Globus pallidus (tissue), 1 donor: Measurements from ENCODE around the gene OSM.

Experiments used
- DNase-seq: peaks from one replicate; pipeline ENCODE4 v3.0.0-alpha.2; 2015; ENCODE audit warnings: low spot score

The OSM gene

DNA sequence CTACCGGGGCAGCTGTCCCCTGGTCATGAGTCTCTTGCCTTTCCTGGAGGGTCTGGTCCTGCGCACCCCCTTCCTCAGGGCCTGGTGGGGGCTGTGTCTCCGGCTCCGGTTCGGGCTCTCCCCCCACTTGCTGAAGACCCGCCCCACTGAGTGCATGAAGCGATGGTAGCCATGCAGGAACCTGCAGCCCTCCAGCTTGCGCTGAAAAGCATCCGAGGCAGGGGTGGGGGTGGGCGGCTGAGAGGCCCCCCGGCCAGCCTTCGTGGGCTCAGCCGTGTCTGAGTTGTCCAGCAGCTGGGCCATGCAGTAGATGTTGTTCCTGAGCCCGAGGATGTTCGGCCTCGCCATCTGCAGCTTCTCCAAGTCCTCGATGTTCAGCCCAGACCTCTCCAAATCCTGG lies 2.8 kb downstream of the OSM start:
- DNase-seq = no peak

DNA sequence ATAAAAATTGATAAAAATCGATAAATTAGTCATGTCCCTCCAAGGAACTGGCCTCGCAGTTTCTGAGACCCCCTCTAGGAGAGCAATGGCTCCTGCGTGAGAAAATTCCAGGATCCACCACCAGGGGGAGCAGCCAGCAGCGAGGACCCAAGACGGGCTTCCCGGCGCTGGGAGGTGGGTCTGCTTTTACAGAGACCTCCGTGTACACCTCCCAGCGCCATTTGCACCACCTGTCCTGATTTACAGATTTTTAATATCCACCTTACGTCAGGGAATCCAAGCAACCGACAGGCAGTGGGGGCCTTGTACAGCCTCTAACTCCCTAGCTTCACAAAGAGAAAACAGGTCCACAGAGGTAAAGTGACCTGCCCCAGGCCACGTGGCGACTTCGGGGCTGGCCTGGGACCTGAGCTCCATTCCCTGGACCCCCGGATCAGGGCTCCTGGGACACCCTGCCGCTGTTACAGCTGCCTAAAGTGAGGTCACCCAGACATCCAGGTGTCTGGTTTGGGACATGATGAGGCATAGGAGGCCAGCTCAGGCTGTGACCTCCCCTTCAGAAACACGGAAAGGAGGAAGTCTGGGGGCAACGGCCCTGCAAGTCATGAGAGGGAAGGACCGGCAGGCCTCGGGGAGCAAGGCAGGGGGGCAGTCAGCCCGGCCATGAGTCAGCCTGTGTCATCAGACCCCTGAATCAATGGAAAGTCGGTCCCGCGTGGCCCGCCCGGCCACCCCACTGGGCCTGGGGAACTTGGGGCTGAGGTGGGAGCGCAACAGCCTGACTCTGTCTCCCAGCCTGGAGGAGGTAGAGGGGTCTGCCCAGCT lies 3.5 kb downstream of the OSM start:
- DNase-seq = peak; percentile 51

DNA sequence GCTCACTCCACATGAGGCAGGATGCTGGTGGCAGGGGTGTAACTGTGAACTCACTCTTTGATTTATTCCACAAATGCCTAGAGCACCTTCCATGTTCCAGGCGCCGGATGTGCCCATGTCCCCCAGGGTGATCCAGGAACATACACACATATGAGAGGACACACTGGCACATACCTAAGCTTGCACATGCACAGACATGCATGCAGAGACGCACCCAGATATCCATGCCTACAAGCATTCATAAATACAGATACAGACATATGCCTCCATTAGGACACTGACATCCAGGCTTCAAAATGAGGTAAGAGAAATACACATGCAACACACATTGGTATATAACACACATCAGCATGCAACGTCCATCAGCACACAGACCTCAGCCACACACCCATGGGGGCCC lies 4.5 kb downstream of the OSM start:
- no peak for DNase-seq

DNA sequence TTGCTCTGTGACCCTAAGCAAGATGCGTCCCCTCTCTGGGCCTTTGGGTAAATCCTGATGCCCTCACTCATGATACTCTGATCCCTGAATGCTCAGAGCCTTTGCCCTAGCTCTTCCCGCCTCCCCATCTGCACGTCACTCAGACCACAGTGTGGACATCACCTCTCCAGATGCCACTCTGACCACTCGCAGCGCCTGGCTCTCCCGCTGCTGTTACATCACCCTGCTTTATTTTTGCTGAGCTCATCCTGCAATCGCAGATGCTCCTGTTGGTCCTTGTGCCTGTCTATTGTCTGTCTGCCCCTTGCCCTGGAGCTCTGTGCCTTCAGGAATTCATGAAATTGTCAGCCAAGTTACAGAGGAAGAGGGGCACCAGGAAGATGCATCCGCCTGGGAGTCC lies 5.5 kb downstream of the OSM start:
- no peak for DNase-seq

DNA sequence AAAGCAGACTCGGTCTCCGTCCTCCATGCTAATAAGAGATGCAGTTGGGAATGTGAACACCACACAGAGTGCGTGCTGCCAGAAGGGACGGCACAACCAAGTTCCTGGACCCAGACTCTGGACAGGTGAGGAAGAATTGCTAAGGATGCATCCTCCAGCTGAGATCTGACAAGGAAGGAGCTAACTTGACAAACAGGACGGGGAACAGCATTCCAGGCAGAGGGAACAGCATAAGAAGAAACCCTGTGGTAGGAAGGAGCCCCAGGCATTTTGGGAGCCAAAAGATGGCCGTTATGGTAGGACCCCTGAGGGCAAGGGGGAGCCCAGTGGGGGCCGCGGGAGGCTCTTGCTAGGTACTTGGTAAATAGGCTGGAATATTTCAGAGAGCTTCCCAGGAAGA lies 6.0 kb downstream of the OSM start:
- DNase-seq = no peak

DNA sequence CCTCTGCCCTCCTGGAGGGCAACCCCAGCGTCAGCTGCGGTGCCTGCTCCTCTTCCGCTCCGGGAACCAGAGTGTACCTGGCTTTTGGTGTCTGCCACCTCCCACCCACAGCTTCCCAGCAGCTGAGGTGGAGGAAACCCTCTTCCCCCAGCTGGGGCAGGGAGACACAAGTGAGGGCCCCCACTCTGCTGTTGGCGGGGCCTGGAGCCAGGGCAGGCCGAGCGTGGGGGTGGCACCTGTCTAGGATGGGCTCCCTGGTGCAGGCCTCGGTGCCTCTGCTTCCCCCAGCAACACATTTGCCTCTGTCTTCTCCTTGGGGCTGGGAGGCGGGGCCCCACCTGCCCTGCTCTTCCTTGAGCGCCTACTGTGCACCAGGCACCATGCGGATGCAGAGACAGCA lies 6.4 kb downstream of the OSM start:
- no peak for DNase-seq

DNA sequence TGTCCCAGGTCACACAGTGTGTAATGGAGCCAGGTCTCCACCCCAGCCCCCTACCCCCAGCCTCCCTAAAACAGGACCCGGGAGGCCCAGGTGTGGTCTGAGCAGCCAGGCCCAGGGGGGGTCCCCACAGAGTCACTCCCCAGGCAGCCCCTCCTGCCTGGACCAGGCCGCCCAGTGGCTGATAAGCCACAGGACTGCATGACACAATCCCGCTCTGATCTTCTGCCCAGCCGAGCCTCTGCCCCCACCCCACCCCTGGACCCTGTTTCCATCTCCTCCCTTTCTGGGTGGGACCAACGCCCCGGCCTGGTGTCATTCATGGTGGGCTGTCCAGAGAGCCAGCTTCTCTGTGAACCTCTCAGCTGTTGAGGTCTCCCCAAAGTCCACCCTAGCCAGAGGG lies 12.3 kb downstream of the OSM start:
- no peak for DNase-seq

DNA sequence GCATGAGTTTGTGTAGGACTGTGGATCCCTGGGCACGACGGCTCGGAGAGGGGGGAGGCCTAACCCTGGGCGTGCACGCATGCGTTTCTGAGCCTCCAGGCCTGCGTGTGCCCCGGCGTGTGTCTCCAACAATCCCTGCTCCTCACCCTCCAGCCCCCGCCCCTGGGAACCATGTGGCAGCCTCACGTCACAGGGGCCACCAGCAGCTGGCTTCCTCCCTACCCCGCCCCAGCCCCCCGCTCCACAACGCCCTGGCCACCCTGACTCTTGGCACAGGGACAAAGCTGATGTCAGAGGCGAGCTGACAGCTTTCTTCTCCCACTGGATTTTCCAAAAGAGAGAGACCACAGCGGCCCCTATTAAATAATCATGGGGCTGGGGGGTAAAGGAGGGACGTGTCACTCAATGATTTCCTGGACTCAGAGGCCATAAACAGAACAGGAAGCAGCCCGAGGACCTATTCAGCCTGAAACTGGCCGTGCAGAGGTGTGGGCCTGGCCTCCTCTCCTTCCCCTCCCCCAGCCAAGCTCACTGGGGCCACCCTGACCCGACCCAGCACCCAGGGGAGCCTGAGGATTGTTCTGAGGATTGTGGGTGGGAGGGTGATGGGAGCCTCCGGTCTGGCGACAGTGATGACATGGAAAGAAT lies 13.3 kb downstream of the OSM start:
- peak; percentile 69 for DNase-seq

DNA sequence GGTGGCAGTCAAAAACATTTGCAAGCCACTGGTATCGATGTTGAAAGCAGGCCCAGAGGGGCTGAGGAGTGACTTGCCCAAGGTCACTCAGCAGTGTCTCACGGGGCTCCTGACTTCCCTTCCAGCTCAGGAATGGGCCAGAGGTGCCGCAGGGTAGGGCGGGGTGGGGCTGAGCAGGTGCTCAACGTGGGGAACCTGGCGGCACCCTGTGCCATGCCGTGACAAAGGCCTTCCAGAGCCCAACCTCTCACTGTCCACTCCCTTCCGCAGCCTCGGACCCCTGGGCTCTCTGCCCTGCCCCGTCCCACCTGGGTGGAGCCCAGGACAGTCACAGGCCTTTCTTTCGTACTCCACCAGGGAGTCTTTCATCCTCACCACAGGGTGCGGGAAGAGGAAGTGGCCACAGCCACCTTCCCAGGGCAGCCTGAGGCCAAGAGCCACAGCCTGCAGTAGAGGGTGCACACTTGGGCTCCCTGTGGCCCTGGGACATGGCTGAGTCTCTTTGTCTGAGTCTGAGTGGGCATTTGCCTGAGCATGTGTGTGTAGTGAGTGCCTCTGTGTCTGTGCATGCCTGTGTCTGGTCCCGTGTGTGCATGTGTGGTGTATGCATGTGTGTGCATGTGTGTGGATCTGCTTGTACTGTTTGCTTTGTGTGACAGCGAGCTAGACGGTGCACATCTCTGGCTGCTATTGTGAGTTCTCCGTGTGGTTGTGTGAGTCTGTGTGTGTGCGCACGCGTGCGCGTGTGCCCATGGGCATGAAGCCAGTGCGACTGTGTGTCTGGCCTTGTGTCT lies 14.0 kb downstream of the OSM start:
- DNase-seq = no peak

DNA sequence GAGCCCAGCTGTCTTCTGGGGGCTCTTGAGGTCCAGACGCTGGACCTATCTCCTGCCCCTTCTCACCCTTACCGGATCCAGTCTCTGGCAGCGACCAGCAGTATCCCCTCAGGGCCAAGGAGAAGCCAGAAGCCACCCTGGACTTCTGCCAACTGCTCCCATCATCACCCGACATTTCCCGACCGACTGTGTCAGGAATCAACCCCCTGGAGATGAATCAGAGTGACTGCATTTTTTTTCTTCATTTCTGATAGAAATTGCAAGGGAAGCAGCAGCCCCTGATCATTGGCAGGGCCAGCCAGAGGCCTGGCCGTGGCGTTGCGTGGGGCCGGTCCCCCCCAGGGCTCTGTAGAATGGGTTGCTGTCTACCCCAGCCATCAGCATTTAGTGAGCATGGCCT lies 14.9 kb downstream of the OSM start:
- DNase-seq = no peak

DNA sequence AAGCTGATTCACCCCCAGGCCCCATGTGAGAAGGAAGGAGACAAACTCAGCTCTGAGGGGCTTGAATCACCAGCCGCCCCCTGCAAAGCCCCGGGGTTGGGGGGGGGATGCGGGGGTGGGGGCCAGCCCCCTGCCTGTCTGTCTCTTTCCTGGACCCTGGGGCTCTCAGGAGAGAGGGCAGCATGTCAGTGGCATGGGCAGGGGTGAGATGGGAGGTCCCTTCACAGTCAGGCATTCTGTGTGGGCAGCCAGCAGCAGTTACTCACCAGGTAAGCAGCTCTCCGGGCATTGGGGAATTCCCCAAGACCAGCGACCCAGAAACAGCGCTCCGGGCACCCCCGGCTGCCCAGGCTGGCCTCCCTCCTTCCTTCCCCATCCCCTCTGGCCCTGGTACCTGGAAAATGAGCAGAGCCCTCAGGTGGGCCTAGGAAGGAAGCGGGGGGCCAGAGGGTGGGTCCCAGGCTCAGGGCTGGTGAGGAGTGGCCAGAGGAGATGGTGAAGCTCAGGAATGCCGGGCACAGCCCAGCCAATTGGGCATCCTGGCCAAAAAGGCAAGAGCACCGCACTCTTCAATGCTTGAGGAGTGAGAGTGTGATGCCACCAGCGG lies 15.9 kb downstream of the OSM start:
- no peak for DNase-seq

DNA sequence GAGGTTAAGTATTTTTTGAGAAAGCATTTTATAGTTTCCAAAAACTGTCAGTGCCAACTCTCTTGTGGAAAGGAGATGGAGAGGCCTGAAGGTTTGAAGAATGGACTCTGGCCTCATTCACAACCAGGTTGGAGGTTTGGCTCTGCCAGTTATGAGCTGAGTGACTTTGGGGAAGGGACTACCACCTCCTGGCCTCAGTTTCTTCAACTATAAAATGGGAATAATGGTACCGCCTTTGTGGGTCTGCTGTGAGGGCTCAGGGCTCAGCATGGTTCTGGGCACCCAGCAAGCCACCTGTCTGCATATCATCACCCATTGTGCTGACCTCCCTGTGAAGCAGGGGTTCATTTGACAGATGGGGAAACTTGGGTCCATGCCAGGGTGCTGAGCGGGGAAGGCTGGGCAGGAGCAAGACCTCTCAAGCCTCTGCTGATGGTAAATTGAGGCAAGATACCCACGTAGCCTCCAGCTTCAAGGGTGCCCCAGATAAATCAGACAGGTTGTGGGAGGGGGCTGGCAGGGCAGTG lies 16.5 kb downstream of the OSM start:
- no peak for DNase-seq

DNA sequence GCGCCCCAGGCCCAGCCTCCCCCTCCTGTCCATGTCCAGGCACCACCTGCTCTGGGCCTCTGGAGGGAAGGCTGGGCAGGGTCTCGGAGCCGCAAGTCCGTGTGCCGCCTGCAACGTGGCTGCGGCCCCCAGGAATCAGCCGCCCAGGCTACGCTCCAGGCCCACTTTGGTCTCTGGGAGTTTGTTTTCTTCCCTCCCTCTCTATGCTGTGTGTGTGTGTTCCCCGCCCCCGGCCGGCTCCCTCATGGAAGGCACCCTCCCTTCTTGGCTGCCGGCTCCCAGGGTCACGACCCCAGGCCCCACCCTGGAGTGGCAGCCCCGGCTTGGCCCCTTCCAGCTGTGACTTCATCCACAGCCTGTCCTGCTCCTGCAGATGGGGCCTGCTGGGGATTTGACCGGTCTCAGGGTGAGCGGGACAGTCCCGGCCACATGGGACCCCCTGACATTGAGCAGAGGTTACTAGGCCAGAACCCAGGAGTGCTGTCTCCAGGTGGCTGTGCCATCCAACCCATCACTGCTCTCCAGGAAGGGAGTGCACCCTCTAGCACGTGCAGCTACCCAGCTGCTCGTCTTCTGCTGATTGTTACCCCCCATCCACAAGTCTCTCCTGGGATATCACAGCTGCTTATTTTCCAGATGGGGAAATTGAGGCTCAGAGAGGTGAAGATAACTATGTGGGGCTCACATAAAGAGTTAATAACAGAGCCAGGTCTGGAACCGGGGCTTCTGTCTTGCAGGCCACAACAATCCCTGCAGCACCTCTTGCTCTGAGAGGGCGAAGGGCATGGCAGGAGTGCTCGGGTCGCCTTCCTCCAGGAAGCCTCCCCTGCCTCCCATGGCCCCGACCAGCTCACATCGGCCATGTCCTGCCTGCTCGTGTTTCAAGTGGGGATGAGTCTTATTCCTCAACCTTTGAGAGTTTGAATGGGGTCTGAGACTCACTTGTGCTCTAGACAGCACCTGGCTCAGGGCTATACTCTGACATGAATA lies 17.3 kb downstream of the OSM start:
- no peak for DNase-seq

DNA sequence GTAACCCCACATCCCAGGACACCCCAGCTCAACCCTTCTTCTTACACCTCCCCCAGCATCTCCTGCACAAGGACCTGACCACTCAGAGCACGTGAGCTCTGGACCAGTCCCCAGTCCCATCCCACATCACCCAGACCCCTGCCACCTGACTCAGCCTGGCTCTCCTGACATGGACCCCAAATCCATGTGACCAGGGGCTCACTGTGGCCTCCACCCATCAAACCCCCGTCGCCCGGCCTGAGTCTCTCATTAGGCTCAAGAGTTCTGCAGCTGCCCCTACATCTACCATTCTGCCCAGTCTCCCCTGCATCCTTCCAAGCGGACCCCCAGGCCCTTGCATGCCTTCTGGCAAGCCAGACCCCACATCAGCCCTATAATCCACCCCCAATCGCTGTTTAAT lies 18.2 kb downstream of the OSM start:
- DNase-seq = no peak

DNA sequence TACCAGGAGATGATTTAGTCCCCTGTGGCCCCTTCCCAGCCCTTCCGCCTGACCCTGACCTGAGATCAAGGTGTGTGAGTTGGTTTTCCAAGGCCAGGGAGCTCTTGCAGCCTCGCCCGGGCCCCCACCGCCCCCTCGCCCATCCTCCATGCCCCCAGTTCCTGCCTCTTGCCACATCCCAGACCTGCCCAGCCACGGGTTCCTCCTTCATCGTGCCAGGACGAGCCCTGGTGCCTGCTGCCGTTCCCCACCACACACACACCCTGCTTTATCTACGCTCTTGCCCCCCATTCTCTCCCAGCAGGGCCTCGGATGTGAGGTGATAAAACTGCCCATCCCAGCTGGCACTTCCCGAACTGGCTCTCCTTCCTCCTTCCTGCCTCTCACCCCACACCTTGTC lies 18.7 kb downstream of the OSM start:
- no peak for DNase-seq

DNA sequence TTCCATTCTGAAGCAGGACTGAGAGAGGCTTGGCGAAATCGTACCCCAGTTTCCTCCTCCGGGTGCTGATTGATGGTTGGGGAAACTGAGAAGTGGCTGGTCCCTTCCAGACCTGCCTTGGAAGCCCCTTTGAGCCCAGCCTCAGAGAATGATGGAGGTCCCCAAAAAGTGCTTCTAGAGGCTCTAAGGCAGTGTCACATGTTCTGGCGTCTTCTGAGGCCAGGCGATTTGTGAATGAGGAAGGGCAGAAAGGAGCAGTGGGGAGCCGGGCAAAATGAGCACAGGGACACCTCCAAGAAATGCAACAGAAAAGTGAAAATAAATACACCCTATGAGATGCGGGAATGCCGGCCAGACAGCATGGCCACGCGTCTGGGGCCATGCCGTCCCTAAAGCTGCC lies 19.1 kb downstream of the OSM start:
- no peak for DNase-seq

DNA sequence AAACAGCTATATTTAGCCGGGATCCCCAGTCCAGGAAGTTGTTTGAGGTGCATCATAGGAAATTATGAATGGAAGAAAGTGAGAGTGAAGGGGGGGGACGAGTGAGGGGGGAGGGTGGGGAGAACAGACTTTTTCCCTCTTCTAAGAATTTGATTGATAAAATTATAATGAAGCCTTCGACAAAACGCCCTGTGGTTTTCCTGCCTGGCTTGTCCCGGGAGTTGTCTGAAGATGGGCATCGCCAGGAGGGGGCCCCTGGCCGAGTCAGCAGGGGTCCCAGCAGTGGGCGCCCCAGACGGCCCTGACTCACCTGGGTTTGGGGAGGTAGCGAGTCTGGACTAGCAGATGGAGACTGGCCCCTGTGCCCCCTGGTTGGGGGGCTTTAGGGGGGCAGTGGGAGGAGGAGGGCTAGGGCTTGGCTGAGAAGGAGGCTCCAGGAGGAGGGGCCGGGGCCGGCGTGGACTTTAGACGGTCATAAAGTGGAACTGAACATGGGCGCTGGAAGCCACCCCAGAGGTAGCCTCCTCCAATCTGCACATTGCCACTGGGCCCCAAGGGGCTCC lies 19.8 kb downstream of the OSM start:
- no peak for DNase-seq

DNA sequence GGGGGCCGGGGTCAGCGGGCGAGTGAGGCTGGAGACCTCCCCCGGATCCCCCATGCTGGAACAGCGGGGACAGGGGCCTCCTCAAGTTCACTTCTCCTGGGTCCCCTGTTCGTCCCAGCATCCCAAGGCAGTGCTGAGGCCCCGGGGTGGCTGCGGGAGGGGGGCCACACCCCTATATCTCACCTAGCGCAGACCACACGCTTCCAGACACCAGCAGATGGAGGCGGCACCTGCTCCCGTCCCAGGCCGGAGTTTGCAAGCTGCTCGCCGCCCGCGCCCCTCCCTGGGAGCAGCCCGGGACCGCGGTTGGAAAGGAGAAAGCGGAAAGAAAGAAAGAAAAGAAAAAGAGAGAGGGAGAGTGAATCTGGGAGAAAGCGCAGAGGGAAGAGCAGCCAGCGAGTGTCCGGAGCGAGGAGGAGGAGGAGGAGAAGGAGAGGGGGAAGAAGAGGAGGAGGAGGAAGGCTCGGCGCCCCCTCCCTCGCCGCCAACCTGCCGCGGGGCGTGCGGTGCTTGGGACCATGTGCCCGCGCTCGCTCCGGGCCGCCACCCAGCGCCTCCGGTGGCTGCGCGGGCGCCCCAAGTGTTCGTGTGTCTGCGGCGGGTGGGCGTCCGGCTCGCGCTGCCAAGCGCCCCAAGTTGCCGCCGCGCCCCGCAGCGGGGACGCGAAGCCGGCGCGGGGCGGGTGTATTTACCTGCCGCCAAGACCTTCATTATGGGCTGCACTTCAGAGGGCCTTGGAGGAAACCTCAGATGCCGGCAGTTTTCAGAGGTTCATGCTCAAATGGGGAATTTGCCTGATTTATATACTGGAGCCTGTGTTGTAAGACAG lies 20.5 kb downstream of the OSM start, which contains the start of gene LIF:
Gene LIF, minus strand, starts transcription at position 775 of the 829 bp plus-strand sequence. Its CDS starts 64 bp downstream, at position 711.
- no peak for DNase-seq

DNA sequence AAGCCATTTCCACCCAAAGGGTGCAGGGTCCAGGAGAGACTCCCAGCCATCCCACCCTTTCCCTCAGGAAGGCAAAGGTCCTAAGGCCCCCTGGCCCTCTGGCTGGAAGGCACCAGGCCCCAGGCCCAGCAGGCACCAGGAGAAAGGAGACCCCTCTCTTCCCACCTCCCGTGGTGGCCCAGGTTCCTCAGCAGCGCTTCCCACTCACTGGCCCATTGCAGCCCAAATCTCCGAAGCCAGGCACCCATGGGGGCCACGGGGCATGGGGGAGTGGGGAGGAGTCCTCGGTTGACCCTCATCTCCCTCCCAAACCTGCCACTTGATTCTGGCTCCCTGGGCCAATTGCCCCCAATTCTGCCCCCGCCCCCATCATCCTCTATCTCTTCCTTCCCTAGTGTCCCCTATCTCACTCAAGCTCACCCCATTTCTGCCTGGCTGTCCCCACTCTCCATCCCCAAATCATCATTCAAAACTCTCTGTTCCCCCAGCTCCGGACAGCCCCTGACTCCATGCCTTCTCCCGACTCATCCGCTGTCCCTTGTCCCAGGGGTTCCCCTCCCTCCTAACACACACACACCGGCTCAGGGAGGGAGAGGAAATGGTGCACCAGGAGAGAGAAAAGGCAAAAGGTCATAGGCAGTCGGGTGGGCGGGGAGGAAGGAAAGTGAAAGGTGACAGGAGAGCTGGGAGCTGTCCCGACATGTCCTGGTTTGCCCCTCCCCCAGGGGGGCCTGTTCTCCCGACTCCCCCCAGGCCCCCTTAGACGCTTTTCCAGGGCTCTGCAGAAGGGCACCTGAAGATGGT lies 21.3 kb downstream of the OSM start:
- DNase-seq = no peak
